HG03095 (cell line): ENCODE results near the gene GGA1.
"Not testable (repeated sequence)": the region's sequence is repeated elsewhere in the genome, so short reads cannot be mapped to it uniquely, and the experiment has no call there.

Experiments used
- ATAC-seq: cut with Tn5 transposase; IDR thresholded peaks from one replicate; pipeline ENCODE4 v1.9.1; 2021; ENCODE audit warnings: moderate library complexity; ENCODE audit not compliant: unreplicated experiment

Gene GGA1

GRCh38 chr22:37569921-37570660 lies 38.5 kb upstream of the GGA1 start:
- ATAC-seq: no peak

- ATAC-seq: no peak
These were observed 38.0 kb upstream of the GGA1 start for GRCh38 chr22:37570661-37570976.

DNA sequence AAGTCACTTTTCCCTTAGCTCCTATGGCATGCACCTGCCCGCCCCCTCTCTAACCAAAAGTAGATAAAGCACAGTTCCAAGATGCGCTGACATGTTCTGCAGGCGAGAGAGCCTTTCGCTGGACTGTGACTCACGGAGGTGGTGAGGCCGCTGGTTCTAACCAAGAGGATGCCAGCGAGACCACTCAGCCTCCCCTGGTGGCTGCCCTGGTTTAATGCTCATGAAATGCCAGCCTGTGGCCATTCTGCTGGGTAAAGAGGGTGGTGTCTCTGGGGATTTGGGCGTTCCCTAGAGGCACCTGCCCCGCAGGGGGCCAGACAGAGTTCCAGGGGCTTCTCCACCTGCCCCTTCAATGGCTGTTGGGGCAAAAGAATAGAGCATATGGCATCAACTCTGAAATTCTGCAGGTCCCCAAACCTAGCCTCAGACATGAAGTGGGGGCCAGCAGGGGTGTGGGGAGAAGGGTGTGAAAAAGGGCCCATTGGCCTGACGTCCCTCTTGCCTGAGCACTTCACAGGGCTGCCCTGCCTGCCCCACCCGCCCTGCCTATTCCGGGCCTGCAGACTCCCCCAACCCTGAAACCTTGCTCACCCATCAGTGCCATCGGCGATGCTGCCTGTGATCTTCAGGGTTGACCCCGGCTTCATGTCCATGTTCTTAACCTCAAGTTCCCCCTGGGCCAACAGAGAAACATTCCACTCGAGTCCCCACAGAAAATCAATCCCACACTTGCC lies 37.2 kb upstream of the GGA1 start:
- no peak for ATAC-seq

DNA sequence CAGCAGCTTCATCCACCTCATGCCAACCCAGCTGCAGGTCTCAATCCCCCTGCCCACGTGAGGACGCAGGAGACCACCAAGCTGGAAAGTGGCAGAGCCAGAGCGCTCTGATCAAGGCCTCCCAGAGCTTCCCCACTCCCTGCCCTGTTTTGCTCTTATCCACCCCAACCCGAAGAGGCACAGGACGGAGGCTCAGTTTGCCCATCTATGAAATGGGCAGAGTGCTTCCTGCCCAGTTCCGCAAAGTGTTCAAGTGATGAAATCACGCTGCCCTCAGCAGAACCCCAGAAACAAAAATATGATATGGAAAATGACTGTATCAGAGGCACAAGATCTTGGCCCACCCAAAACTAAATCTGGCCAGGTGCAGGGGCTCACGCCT lies 36.7 kb upstream of the GGA1 start:
- ATAC-seq: no peak

DNA sequence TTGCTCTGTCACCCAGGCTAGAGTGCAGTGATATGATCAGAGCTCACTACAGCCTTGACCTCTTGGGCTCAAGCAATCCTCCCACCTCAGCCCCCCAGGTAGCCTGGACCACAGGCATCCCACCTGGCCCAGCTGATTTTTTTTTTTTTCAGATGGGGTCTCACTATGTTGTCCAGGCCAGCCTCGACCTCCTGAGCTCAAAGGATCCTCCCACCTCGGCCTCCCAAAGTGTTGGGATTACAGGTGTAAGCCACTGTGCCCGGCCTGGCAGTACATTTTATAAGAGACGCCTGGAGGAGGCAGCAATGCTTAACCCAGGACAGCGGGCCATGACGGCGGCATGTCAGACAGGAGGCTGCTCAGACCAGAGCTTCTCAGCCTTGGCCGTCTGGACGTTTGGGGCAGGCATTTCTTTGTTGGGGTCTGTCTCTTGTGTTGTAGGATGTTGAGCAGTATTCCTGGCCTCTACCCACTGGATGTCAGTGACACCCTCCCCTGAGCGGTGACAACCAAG lies 33.1 kb upstream of the GGA1 start:
- no peak for ATAC-seq

GRCh38 chr22:37578002-37578401 lies 30.6 kb upstream of the GGA1 start:
- ATAC-seq: no peak

DNA sequence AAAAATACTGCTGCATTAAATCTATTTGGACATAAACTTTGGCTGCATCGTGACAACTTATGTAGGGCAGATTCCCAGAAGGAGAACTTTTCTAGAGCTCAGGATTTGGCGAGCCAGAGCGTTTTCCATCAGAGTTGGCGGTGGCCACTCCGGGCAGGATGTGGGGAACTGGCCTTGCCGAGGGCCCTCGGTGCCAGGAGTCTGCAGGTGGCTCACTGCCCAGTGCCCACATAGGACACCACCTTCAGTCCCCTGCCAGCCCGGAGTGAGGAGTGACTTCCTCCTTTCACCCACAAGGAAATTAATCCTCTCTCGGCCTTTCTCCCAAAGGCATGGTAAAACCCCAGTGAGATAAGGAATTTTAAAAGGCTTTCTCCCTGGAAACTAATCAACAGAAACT lies 27.1 kb upstream of the GGA1 start:
- no peak for ATAC-seq

DNA sequence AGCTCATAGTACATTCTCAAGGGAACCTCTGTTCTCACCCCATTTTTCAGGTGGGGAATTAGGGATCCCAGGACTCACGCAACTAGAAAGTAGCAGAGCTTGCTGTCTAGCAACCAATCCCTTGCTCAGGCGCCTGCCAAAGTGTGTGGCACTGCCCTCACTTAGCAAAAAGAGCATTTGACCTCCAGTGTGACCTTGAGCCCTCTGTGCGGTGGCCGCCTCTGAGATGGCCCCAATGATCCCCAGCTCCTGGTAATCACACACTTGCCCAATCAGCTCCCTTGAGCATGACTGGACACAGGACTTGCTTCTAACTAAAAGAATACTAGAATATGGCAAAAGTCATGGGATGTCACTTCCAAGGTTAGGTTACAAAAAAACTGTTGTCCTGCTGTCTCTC lies 26.1 kb upstream of the GGA1 start:
- no peak for ATAC-seq

GRCh38 chr22:37588546-37589215 lies 20.0 kb upstream of the GGA1 start:
- ATAC-seq: no peak

GRCh38 chr22:37589636-37590035 lies 19.0 kb upstream of the GGA1 start:
- no peak for ATAC-seq

GRCh38 chr22:37591081-37591480 lies 17.6 kb upstream of the GGA1 start:
- ATAC-seq: not testable (repeated sequence)

DNA sequence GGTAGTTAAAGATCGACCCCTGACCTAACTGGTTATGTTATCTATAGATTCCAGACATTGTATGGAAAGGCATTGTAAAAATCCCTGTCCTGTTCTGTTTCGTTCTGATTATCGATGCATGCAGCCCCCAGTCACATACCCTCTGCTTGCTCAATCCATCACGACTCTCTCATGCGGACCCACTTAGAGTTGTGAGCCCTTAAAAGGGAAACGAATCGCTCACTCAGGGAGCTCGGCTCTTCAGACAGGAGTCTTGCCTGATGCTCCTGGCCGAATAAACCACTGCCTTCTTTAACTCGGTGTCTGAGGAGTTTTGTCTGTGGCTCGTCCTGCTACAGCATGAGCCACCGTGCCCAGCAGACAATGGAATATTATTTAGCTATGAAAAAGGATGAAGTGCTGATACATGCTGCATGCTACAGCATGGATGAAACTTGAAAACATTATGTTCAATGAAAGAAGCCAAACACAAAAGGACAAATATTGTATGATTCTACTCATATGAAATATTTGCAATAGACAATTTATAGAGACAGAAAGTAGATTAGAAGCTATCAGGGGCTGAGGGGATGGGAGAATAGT lies 16.7 kb upstream of the GGA1 start:
- ATAC-seq: no peak

DNA sequence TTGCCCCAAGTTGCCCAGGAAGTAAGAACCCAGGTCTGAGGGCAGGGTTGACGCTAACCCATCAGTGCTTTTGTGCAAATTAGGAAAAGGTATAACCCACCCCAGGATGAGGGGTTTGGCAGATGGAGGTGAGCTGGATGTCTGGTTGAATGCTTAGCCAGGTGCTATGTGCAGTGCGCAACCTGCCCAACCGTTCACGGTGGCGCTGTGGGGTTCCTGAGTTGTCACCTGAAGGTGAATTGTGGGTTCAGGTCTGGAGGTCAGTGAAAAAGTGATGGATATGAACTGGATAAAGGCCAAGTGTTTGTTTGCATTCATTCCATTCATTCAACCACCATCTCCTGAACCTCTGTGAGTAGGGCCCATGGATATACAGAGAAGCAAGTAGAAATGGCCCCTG lies 14.4 kb upstream of the GGA1 start:
- no peak for ATAC-seq

DNA sequence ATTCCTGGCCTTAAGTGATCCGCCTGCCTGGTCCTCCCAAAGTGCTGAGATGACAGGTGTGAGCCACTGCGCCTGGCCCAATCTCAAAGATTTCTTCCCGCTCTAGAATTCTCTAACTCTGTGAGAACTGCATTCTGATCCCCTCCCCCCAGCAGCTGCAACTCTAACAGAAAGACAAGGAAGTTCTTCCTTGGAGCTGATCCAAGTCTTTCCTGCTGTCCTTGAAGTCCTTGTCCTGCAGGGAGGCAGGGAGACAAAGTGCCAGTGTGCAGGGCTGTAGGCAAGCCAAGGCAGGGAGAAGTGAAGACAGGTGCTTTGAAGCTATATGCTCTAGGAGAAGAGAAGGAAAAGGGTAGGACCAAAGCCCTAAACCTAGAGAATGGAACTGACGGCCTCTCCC lies 9.5 kb upstream of the GGA1 start:
- ATAC-seq: no peak

DNA sequence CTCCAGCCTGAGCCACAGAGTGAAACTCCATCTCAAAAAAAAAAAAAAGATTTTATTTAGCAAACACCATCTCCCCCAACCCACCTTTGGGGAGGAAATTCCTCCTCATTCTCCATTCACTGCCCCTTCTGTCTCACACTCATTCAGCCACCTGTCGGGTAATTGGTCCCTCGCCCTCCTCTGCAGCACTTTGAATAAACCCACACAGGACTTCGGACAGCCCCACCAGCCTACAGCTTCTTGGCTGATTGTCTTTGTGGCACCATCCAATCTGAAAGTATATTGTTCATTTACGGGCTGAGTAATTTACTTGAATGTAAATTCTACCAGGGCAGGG lies 7.5 kb upstream of the GGA1 start:
- ATAC-seq: no peak

DNA sequence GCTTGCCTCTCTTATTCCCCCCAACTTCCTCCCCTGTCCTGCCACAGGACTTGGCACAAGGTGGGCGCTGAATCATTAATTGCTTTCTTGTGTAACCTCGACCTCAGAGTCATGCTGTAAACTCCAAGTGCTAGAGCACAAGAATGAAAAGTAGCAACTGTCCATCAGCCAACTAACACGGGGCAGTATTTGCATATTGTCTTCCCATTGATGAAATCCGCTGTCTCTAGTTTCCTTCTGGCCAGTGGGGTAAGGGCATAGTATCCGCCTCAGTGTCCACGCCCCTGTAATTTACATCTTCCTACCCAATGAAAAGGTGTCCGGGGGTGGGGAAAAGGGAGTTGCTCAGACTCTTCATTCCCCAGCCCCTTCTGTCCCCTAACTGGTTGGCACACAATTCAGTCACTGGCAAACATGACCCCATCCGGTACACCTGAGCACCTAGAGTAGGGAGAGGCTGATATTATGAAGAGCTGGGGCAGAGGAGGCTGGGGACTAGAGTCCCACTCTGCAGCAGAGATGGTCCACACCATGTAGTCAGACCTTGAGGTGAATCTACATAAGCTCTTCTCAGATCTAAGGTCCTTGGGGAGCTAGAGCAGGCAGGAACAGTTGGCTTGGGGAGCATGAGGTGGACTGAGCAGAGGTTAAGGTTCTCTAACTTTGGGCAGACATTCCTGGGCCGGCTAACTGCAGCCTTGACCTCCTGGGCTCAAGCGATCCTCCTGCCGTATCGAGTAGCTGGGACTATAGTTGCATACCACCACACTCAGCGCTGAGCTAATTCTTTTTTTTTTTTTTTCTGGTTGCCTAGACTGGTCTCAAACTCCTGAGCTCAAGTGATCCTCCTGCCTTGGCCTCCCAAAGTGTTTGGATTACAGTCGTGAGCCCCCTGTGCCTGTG lies 6.8 kb upstream of the GGA1 start:
- ATAC-seq: no peak

DNA sequence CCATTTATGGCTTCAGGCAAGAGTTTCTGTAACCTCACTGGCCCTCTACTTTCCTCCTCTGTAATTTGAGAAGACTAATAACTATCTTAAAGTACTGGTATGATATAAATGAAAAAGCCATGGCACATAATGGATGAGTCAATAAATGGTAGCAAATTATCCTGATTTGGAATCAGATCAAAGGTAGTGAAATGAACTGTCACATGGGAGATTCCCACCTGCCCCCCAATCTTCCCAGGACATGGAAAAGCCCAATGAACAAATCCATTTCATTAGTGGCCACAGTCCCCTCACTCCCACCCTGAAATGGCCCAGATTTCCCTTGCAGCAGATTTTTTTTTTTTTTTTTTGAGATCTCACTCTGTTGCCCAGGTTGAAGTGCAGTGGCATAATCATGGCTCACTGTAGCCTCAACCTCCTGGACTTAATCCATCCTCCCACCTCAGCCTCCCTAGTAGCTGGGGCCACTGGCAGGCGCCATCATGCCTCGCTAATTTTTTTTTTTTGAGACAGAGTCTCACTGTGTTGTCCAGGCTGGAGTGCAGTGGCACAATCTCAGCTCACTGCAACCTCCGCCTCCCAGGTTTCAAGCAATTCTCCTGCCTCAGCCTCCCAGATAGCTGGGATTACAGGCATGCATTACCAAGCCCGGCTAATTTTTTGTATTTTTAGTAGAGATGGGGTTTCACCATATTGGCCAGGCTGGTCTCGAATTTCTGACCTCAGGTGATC lies 5.9 kb upstream of the GGA1 start:
- ATAC-seq: not testable (repeated sequence)

DNA sequence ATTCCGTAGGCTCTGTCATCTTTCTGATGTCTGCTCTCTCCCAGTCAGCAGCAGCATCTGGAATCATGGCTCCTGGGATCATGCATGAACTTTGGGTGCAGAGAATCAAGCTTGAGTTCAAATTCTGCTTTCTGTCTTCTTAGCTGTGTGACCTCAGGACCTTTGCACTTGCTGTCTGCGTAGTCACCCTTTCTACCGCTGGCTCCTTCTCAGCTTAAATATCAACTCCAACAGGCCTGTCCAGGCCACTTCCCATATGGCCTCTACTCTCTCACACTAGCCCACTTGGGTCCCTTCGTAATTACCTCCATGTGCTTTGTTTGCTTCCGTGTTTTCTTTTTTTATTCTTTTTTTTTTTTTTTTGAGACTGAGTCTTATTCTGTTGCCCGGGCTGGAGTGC lies 4.6 kb upstream of the GGA1 start:
- no peak for ATAC-seq

DNA sequence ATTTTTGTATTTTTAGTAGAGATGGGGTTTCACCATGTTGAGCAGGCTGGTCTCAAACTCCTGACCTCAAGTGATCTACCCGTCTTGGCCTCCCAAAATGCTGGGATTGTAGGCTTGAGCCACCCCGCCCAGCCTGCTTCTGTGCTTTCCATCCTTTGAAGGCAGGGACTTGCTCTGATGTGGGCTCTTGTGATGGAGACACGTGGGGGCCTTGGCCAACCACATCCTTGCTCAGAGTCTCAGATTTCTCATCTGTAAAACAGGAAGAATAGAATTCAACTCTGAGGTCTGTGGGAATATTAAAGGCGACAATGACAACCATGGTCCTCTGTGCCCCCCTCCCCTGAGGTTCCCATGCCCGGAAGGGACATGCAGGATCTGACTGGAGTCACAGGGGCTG lies 3.8 kb upstream of the GGA1 start:
- no peak for ATAC-seq
